A673 (cell line): ENCODE results near the gene ACO1. TPM values are rescaled to one million over a fixed set of nuclear protein-coding genes. Genes with fewer than 3 reads are reported as not detected.

Experiments
- BruUV-seq: library from RNA; stranded (reverse); fragments of 400-500 nt; replicated peaks from 2 replicates; lab custom pipeline; 2021; lab: Mats Ljungman, UMichigan
- CTCF ChIA-PET: fragments of 300-600 bp; sonication (Branson Sonifier 250); formaldehyde crosslinking; loops from one replicate; lab custom pipeline; 2022; ENCODE audit warnings: antibody characterized with exemption; lab: Charles Lee
- POLR2A ChIA-PET: fragments of 300-600 bp; sonication (Branson Sonifier 250); formaldehyde crosslinking; loops from one replicate; lab custom pipeline; 2022; ENCODE audit warnings: antibody characterized with exemption; ENCODE audit not compliant: low non-redundant PET; lab: Charles Lee
- DNase-seq: peaks from one replicate; pipeline ENCODE4 v3.0.0-alpha.2; 2015; ENCODE audit warnings: low spot score
- H3K27ac ChIP-seq: fragments of 200-600 bp; sonication (generic); 2 replicates; pipeline ENCODE4 v1.5.1; 2016; ENCODE audit warnings: mixed run types, low read depth, mild to moderate bottlenecking, mixed read lengths, antibody characterized with exemption, low read length; ENCODE audit not compliant: poor library complexity, severe bottlenecking
- H3K27me3 ChIP-seq: fragments of 200-600 bp; sonication (generic); replicated peaks from 2 replicates; pipeline ENCODE4 v1.6.1; 2017; ENCODE audit warnings: mixed run types, low read depth, mild to moderate bottlenecking, mixed read lengths, antibody characterized with exemption, low read length; ENCODE audit not compliant: insufficient read depth, poor library complexity
- H3K36me3 ChIP-seq: fragments of 200-600 bp; sonication (generic); 2 replicates; pipeline ENCODE4 v1.6.1; 2016; ENCODE audit warnings: mixed run types, mild to moderate bottlenecking, mixed read lengths, antibody characterized with exemption, low read length; ENCODE audit not compliant: insufficient read depth, poor library complexity, severe bottlenecking
- H3K4me1 ChIP-seq: fragments of 200-600 bp; sonication (generic); 2 replicates; pipeline ENCODE4 v1.6.1; 2017; ENCODE audit warnings: mixed run types, mild to moderate bottlenecking, mixed read lengths, antibody characterized with exemption, low read length; ENCODE audit not compliant: insufficient read depth, poor library complexity, severe bottlenecking
- H3K4me3 ChIP-seq: fragments of 200-600 bp; sonication (generic); 2 replicates; pipeline ENCODE4 v1.5.1; 2016; ENCODE audit warnings: low read depth, mixed run types, mild to moderate bottlenecking, mixed read lengths, low read length; ENCODE audit not compliant: poor library complexity, severe bottlenecking
- H3K9me3 ChIP-seq: fragments of 200-600 bp; sonication (generic); 2 replicates; pipeline ENCODE4 v1.6.1; 2016; ENCODE audit warnings: mixed run types, low read depth, mild to moderate bottlenecking, mixed read lengths, antibody characterized with exemption, low read length; ENCODE audit not compliant: poor library complexity, severe bottlenecking
- CTCF ChIP-seq: fragments of 300-800, 200-600 bp; sonication (generic); conservative IDR thresholded peaks from 2 replicates; pipeline ENCODE4 v1.5.1; 2017; ENCODE audit warnings: low read depth, mild to moderate bottlenecking, antibody characterized with exemption, low read length, moderate library complexity, mixed read lengths
- EZH2 ChIP-seq: fragments of 200-600 bp; sonication (generic); IDR thresholded peaks from 2 replicates; pipeline ENCODE4 v1.6.1; 2017; ENCODE audit warnings: borderline replicate concordance, low read depth, mild to moderate bottlenecking, mixed read lengths, antibody characterized with exemption, low read length; ENCODE audit not compliant: poor library complexity, severe bottlenecking
- intact Hi-C: fragments of 100-400 bp; cut with micrococcal nuclease; formaldehyde crosslinking; loops from one replicate; pipeline ENCODE4 v1.10.0; 2022; ENCODE audit not compliant: unreplicated experiment
- total RNA-seq: library from RNA; stranded (reverse); gene quantifications from 2 replicates; pipeline ENCODE4 v1.2.3, GENCODE V29; 2021

Gene ACO1
- total RNA-seq, 1 experiment from 2014 or later: 40.0 TPM

- DNase-seq: peak; percentile 10
- CTCF ChIA-PET: no interaction called here
- intact Hi-C loops: no loop called here
Observed at GRCh38 chr9:32395510-32396216, 11.2 kb downstream of the ACO1 start.

GRCh38 chr9:32398207-32398606 lies 13.8 kb downstream of the ACO1 start:
- Histone ChIP-seq H3K27me3 (no peaks in the 10 kb centered on the region), H3K27ac (no peak overlapping the region), H3K36me3 (no peaks in the 10 kb centered on the region), H3K9me3 (no peaks in the 10 kb centered on the region), H3K4me3 (no peak overlapping the region), H3K4me1 (no peaks in the 10 kb centered on the region)
- ChIA-PET POLR2A (no interaction called here), CTCF (no interaction called here)
- no peak for TF ChIP-seq CTCF
- no peak for TF ChIP-seq EZH2
- BruUV-seq: no TSS peak
- intact Hi-C loops: no loop called here
- DNase-seq: no peak

More at GRCh38 chr9:32395510-32396216, 11.2 kb downstream of the ACO1 start:
- Histone ChIP-seq H3K4me1 (no peaks in the 10 kb centered on the region), H3K27ac (no peak overlapping the region), H3K36me3 (no peaks in the 10 kb centered on the region), H3K9me3 (no peaks in the 10 kb centered on the region), H3K27me3 (no peaks in the 10 kb centered on the region), H3K4me3 (no peak overlapping the region)
- TF ChIP-seq CTCF: no peak; the same call in 1 of the 2 replicates
- TF ChIP-seq EZH2: no peak
- POLR2A ChIA-PET: no interaction called here
- no TSS peak for BruUV-seq

- intact Hi-C loops: no loop called here
- H3K27ac ChIP-seq: no peak overlapping the region
- no peak overlapping the region for H3K4me3 ChIP-seq
- TF ChIP-seq EZH2 (no peak), CTCF (no peak)
- ChIA-PET CTCF (no interaction called here), POLR2A (no interaction called here)
- no peaks in the 10 kb centered on the region for H3K27me3 ChIP-seq
- no peaks in the 10 kb centered on the region for H3K4me1 ChIP-seq
- DNase-seq: no peak
- H3K9me3 ChIP-seq: no peaks in the 10 kb centered on the region
- H3K36me3 ChIP-seq: no peaks in the 10 kb centered on the region
- BruUV-seq: no TSS peak
Observed at GRCh38 chr9:32399110-32399815, 14.8 kb downstream of the ACO1 start.
